DND-41 (cell line): Measurements from ENCODE around the gene SAMM50.

Source experiments
- CTCF ChIP-seq: IDR thresholded peaks from 2 replicates; pipeline ENCODE4 v1.5.1; 2012; ENCODE audit warnings: borderline replicate concordance, low read length, moderate library complexity, mild to moderate bottlenecking; ENCODE audit not compliant: poor library complexity, severe bottlenecking; ENCODE audit errors: extremely low read depth
- EZH2 ChIP-seq: IDR thresholded peaks from 3 replicates; pipeline ENCODE4 v1.6.1; 2012; ENCODE audit warnings: borderline replicate concordance, low read depth, mild to moderate bottlenecking, moderate library complexity, low read length, inconsistent platforms; ENCODE audit not compliant: severe bottlenecking

- TF ChIP-seq CTCF = no peak
- TF ChIP-seq EZH2 = no peak
Measured at GRCh38 chr22:43972931-43973462, 17.8 kb downstream of the SAMM50 start.
